NCI-H128 (cell line): ENCODE data around the gene OR4C12.
"Not testable (repeated sequence)": the region's sequence is repeated elsewhere in the genome, so short reads cannot be mapped to it uniquely, and the experiment has no call there.

Experiments
- DNase-seq: peaks from one replicate; lab custom pipeline; 2025; ENCODE audit not compliant: unreplicated experiment; lab: John Stamatoyannopoulos, UW

OR4C12 gene

GRCh38 chr11:49982435-49982834 is at the start of gene OR4C12:
TSS of gene OR4C12 (minus strand) at chr11:49982535. CDS start at chr11:49982501, 34 bp downstream.
- not testable (repeated sequence) for DNase-seq

DNA sequence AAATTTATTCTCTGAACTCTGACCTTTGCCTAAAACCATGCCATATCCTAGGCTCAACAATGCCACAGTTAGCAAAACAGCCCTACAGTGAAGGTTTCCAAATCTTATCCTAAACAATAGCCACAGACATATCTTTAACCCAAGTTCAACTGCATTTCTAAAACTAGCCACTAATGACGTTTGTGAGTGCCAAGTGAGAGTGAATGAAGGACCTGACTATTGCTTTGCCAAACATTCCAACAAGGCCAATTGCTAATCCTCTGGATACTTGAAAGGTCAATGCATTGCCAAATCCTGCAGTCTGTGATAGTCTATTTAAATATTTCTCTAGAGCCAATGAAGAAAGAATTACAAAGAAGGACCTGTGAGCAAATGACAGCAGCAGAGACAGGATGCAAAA is 47.9 kb upstream of the OR4C12 start:
- DNase-seq, result no peak

DNA sequence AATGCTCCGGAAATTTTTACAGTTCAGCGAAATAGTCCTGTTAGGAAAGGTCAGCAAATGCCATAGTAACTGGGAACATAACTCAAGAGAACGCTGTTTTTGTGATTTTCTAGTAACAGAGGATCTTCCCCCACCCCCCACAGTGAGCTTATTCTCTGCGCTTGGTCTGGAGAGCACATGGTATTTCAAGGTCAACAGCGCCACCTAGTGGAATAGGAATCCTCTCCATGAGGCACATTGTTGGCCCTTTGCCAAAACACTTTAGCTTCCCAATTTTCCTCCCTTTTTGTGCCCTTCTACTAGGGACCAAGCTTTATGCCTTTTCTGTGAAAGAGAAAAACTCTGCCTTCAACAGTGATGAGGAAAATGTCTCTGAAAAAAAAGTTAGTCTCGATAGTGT is 13.2 kb upstream of the OR4C12 start:
- DNase-seq, result peak; percentile 18

GRCh38 chr11:49973439-49973838 is 8.9 kb downstream of the OR4C12 start:
- not testable (repeated sequence) for DNase-seq

GRCh38 chr11:49952091-49952490 is 30.2 kb downstream of the OR4C12 start, which contains the start of gene OR4C13:
TSS of gene OR4C13 (plus strand) at chr11:49952391. CDS start at chr11:49952423, 32 bp downstream.
- no peak for DNase-seq

DNA sequence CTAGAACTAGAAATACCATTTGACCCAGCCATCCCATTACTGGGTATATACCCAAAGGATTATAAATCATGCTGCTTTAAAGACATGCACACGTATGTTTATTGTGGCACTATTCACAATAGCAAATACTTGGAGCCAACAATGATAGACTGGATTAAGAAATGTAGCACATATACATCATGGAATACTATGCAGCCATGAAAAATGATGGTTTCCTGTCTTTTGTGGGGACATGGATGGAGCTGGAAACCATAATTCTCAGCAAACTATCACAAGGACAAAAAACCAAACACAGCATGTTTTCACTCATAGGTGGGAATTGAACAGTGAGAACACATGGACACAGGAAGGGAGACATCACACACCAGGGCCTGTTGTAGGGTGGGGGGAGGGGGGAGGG is 33.6 kb downstream of the OR4C12 start:
- not testable (repeated sequence) for DNase-seq
